Bronchial epithelial cell (primary cell): ENCODE results near the gene ZC2HC1C. TPM values are rescaled to one million over a fixed set of nuclear protein-coding genes. Genes with fewer than 3 reads are reported as not detected.

Source experiments
- DNase-seq: peaks from one replicate; pipeline ENCODE4 v3.0.0-alpha.2; 2010; ENCODE audit warnings: low read depth
- FAIRE-seq: peaks from 2 replicates; lab custom pipeline; 2011; peaks lifted over from hg19 to GRCh38; lab: Jason Lieb, UNC
- H3K27me3 ChIP-seq: 2 replicates; pipeline ENCODE4 v1.5.1; 2011; ENCODE audit warnings: low read length; ENCODE audit not compliant: control insufficient read depth, insufficient read depth
- H3K36me3 ChIP-seq: 2 replicates; pipeline ENCODE4 v1.5.1; 2011; ENCODE audit warnings: low read length; ENCODE audit not compliant: control insufficient read depth, insufficient read depth
- H3K4me3 ChIP-seq: 2 replicates; pipeline ENCODE4 v1.5.1; 2011; ENCODE audit warnings: mild to moderate bottlenecking, low read depth, low read length, control low read depth
- total RNA-seq: library from RNA; depleted of rRNA; stranded (reverse); fragments of >200 nt; gene quantifications from 2 replicates; pipeline ENCODE4 v1.2.1, GENCODE V29; 2014
- TF ChIP-seq, protein P1 (sequence below): IDR thresholded peaks from 2 replicates; pipeline ENCODE4 v1.5.1; 2011; ENCODE audit warnings: mild to moderate bottlenecking, moderate library complexity, low read length, control low read depth, inconsistent platforms; ENCODE audit not compliant: insufficient read depth, severe bottlenecking

The ZC2HC1C gene
- total RNA-seq, 1 donor from 2014 or later, result 0.53 TPM

DNA sequence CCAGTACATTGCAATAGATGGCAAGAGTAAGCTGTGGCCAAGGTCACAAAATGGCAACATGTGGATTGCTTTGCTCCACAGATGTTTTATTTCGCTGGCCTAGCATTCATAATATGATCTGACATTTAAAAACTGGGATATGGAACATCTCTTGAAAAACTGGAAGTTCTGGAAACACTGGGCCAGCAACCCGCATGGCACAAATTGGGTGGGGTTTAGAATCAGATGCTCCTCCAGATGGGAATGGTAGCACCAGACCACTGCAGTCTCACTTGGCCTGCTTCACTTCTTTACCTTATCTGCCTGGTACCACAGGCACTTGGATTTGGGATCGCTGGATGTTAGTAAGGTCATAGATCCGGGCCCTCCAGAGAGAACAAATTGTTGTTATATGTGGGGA, 10.1 kb downstream of the ZC2HC1C start:
- TF ChIP-seq, protein P1, sequence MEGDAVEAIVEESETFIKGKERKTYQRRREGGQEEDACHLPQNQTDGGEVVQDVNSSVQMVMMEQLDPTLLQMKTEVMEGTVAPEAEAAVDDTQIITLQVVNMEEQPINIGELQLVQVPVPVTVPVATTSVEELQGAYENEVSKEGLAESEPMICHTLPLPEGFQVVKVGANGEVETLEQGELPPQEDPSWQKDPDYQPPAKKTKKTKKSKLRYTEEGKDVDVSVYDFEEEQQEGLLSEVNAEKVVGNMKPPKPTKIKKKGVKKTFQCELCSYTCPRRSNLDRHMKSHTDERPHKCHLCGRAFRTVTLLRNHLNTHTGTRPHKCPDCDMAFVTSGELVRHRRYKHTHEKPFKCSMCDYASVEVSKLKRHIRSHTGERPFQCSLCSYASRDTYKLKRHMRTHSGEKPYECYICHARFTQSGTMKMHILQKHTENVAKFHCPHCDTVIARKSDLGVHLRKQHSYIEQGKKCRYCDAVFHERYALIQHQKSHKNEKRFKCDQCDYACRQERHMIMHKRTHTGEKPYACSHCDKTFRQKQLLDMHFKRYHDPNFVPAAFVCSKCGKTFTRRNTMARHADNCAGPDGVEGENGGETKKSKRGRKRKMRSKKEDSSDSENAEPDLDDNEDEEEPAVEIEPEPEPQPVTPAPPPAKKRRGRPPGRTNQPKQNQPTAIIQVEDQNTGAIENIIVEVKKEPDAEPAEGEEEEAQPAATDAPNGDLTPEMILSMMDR, result no peak
- H3K4me3 ChIP-seq, result no peak overlapping the region
- peaks cover 3% of the 10 kb centered on the region for H3K36me3 ChIP-seq
- no peak for DNase-seq
- no peaks in the 10 kb centered on the region for H3K27me3 ChIP-seq
- FAIRE-seq, result no peak

DNA sequence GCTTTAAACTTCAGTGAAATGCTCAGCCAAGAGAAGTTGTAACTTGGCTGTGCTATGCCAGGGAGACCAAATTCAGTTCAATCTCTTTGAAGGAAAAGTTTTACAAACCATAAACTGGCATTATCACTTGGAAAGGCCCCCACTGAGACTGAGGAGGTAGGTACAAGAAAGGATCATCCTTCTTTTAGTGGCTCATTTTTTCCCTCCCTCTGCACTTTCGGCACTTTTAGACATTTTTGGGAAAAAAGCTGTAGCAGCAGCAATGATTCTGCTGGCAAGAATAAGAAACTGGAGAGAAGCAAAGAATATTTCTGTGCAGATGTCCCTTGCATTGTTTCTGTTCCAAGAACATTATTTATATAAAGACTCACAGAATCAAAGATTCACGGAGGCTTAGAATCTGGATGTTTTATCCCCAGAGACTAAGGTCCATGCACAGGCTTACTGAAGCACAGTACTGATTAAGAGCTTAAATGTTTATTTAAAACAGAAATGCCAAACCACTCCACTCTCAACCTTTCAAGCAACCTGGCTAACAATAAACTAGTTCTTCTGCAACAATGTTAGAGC, 12.3 kb downstream of the ZC2HC1C start:
- Histone ChIP-seq H3K4me3 (no peak overlapping the region), H3K27me3 (no peaks in the 10 kb centered on the region), H3K36me3 (peaks cover 4% of the 10 kb centered on the region)
- TF ChIP-seq, protein P1, result no peak
- no peak for FAIRE-seq
- DNase-seq, result no peak

DNA sequence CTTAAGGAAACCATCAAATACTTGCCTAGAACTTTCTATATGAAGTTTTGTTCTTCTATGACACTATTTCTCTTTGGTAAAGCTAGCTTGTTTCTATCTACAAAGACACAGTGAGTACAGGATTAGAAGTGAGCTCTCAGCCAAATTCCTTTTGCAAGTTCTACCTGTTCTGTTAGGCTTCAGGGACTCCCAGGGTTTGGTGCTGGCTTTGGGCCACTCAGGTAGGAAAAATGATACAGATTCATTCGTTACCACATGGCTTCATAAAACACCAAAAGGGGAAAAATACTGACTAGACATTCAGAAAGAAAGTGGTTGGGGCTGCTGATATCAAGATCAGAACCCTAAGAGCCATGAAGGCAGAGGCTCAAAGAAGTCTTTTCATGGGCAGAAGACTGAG, 13.8 kb downstream of the ZC2HC1C start:
- Histone ChIP-seq H3K4me3 (no peak overlapping the region), H3K27me3 (no peaks in the 10 kb centered on the region), H3K36me3 (peaks cover 12% of the 10 kb centered on the region)
- TF ChIP-seq, protein P1, result no peak
- FAIRE-seq (no peak), DNase-seq (no peak)

DNA sequence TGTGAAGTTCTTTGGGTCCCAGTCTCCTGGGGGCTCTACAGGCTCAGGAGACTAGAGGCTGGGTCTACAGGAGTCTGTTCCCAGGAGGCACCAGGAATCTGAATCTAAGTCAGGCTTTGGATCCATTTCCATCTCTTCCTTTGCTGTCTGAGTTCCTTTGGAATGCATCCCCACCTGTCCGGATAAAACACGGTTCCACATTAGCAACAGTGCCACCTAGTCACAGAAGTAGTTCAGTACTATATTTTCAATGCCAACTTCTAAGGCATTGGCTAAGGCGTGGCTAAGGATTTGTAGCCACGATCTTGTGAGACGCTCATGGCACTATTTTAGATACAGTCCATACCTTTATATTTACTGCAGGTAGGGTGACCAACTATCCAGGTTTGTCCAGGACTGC, 15.1 kb downstream of the ZC2HC1C start:
- peaks cover 13% of the 10 kb centered on the region for H3K36me3 ChIP-seq
- no peak overlapping the region for H3K4me3 ChIP-seq
- DNase-seq, result peak; percentile 38
- TF ChIP-seq, protein P1, result peak; percentile 57
- H3K27me3 ChIP-seq, result no peaks in the 10 kb centered on the region
- FAIRE-seq, result no peak

DNA sequence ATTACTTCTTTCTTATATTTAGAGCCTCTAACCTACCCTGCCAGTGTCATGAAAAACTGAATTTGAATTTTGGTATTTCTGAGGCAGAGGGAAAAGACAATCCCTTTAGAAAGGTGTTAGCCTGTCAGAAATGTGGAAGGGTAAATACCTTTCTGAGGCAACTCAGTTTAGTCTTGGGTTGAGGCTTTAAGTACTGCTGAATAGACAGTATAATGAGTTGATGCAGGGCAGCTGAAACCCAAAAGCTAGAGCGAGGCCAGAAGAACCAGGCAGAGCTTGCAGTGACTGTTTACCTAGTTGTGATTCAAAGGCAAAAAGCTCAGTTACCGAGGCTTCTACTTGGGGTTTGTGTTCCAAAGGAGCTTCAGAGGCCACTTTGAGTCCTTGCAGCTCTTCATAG, 18.7 kb downstream of the ZC2HC1C start:
- no peak for DNase-seq
- FAIRE-seq, result no peak
- Histone ChIP-seq H3K4me3 (no peak overlapping the region), H3K36me3 (peaks cover 13% of the 10 kb centered on the region), H3K27me3 (no peaks in the 10 kb centered on the region)
- TF ChIP-seq, protein P1, result no peak
